GM13977 (cell line): Measurements from ENCODE around the gene CDC37.
"Not testable (repeated sequence)": the region's sequence is repeated elsewhere in the genome, so short reads cannot be mapped to it uniquely, and the experiment has no call there.

Experiments
- DNase-seq: peaks from one replicate; pipeline ENCODE4 v3.0.0; 2012; ENCODE audit warnings: low spot score
- in situ Hi-C: fragments of 300-500 bp; cut with MboI; formaldehyde crosslinking; loops from one replicate; pipeline ENCODE4 v1.12.0; 2022; ENCODE audit warnings: low sequenced_read_pairs, low pct_unique_long_range_greater_than_20kb, mixed read lengths, inconsistent platforms; ENCODE audit not compliant: unreplicated experiment
- TF ChIP-seq, protein P1 (sequence below): IDR thresholded peaks from 2 replicates; pipeline ENCODE4 v1.5.1; 2012; ENCODE audit warnings: mild to moderate bottlenecking, control low read depth; ENCODE audit not compliant: insufficient read depth; ENCODE audit errors: extremely low read depth, missing control alignments

The CDC37 gene

DNA sequence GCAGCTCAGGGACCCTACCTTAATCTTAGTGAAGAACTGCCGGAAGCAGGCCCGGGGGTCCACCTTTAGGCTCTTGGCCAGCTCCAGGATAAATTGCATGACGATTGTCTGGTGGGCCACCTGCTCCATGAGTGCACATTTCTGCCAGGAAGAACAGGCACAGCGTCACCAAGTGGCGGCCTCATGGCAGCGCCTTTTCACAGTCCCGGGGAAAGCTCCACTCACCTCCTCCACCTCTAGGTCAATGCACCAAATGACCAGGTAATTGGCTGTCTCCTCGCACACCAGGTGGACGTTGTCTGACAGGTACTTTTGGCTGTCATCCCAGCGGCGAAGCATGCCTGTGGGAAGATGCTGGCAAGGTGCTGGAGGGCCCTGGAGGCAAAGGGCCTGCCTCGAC, 8.3 kb downstream of the CDC37 start:
- in situ Hi-C loops = no loop called here
- DNase-seq = no peak
- TF ChIP-seq, protein P1, sequence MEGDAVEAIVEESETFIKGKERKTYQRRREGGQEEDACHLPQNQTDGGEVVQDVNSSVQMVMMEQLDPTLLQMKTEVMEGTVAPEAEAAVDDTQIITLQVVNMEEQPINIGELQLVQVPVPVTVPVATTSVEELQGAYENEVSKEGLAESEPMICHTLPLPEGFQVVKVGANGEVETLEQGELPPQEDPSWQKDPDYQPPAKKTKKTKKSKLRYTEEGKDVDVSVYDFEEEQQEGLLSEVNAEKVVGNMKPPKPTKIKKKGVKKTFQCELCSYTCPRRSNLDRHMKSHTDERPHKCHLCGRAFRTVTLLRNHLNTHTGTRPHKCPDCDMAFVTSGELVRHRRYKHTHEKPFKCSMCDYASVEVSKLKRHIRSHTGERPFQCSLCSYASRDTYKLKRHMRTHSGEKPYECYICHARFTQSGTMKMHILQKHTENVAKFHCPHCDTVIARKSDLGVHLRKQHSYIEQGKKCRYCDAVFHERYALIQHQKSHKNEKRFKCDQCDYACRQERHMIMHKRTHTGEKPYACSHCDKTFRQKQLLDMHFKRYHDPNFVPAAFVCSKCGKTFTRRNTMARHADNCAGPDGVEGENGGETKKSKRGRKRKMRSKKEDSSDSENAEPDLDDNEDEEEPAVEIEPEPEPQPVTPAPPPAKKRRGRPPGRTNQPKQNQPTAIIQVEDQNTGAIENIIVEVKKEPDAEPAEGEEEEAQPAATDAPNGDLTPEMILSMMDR = no peak

DNA sequence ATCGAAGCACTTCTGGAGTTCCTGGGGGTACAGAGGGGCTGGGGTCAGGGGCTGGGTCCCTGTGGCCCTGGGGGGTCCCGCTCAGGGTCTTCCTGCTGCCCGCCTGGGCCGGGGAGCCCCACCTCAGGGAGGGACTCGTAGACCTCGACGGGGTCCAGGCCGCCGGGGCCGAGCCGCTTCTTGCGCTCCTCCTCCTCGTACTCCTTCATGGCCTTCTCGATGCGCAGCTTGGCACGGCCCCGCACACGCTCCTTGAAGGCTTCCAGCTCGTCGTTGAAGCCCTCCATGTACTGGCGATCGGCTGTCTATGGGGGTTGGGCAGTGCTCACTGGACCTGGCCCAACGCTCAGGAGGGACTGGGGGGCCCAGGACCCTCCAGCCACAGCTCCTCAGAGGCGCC, 10.2 kb downstream of the CDC37 start:
- TF ChIP-seq, protein P1 = no peak
- in situ Hi-C loops = no loop called here
- DNase-seq = no peak

DNA sequence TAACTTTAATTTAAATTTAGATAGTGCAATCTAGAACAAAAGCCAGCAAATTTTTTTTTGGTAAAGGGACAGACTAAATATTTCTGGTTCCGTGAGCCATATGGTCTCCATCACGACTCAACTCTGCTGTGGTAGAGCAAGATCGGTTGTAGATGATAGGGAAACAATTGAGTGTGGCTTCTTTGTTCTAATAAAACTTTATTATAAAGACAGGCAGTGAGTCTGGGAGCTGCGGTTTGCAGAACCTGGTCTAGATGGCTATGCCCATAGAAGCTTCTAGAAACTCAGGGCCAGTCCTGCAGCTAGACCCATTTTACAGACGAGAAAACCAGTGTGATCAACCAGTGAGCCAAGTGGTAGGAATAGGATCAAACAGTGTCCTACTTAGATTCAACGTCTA, 11.2 kb downstream of the CDC37 start:
- TF ChIP-seq, protein P1 = no peak
- in situ Hi-C loops = no loop called here
- DNase-seq = no peak

DNA sequence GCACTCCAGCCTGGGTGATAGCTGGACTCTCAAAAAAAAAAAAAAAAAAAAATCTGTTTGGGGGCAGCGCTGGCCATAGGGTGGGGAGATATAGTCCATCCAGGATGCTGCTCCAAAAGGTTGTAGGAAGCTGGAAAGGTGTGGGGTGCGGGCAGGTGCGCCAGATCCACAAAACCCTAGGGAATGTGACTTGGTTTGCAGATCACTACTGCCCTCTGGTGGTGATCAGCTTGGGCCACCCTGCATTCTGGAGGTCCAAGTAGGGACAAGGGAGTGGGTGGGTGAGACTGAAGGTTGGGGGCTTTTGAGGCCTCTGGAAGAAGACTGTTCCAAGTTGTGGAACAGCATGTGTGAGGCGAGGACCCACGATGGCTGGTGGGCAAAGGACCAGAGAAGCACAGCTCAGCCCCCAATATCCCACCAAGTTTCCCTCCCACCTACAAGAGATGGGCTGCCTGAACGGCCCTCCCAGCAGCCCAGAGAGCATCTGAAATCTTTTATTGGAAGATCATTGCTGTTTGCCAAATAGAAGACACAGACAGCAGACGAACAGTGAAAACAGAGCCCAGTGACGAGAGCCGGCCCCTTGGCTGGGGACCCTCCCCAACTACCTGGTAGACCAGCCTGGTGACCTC, 12.6 kb downstream of the CDC37 start:
- in situ Hi-C loops = no loop called here
- peak; percentile 73 for DNase-seq
- TF ChIP-seq, protein P1 = peak; percentile 90

DNA sequence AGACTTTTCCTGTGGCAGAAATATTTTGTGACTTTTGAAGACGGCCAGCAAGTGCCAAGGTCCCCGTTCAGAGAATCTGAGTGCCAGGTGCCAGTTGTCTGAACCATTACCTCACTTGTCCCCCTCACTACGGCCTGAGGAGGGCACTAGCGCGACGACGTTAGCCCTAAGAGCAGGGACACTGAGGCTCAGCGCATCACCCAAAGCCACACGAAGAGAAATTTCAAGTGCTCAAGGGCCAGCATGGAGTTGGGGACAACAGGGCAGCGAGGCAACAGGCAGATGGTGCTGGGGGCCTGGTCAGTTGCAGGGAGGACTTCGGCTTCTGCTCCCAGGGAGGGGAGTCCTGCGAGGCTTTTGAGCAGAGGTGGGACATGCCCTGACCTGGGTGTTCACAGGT, 13.5 kb downstream of the CDC37 start:
- TF ChIP-seq, protein P1 = peak; percentile 33
- no peak for DNase-seq
- in situ Hi-C loops = loop anchor here (5.0 to 10.0 kb wide), 2 partner anchors 118 to 445 kb away; partner anchors contain the start of gene ICAM1

DNA sequence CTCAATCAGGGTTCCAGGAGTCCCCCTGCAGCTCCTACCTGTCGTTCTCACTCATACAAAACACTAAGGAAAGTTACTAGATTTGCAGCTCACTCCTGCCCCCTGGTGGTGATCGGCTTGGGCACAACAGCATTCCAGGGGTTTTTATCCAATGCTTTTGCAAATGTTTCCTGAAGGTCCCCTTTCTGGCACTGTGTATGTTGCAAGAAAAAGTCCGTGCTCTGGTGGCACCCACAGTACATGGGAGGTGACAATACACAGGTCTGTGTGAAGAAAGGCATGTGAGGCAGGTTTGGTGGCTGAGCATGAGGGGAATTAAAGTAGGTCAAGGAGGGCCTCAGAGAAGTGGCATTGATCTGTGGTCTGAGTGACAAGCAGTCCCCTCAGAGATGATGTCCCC, 14.4 kb downstream of the CDC37 start:
- in situ Hi-C loops = loop anchor here (5.0 to 10.0 kb wide), 2 partner anchors 117 to 444 kb away; partner anchors contain the start of gene ICAM1
- TF ChIP-seq, protein P1 = peak; percentile 86
- DNase-seq = peak; percentile 61

DNA sequence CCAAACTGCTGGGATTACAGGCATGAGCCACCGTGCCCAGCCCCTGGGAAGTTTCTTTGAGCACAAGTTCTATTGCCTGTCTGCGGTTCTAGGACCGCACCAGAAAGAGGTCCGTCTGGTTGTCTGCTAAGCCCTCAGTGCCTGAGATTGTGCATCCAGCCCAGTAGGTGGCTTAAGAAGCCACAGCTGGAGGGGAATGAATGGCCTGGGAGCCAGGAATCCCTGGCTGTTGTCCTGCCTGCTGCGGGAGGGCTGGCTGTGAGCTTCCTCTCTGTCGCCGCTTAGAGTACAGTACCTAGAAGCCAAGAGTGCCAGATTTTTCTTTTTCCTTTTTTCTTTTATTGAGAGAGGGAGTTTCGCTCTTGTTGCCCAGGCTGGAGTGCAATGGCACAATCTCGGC, 18.8 kb downstream of the CDC37 start:
- in situ Hi-C loops = loop anchor here (10.0 kb wide), 1 partner anchor 440 kb away; no protein-coding TSS in a partner anchor
- TF ChIP-seq, protein P1 = no peak
- no peak for DNase-seq

DNA sequence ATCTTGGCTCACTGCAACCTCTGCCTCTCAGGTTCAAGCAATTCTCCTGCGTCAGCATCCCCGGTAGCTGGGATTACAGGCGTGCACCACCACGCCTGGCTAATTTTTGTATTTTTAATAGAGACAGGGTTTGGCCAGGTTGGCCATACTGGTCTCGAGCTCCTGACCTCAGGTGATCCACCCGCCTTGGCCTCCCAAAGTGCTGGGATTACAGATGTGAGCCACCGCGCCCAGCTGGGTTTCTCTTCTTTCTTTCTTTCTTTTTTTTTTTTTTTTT, 20.2 kb downstream of the CDC37 start:
- in situ Hi-C loops = loop anchor here (10.0 kb wide), 1 partner anchor 438 kb away; no protein-coding TSS in a partner anchor
- not testable (repeated sequence) for DNase-seq
